Mucosa of descending colon (tissue), 3 donors: Measurements from ENCODE around the gene ITGA11. TPM values are rescaled to one million over a fixed set of nuclear protein-coding genes. Genes with fewer than 3 reads are reported as not detected.
"Not testable (repeated sequence)": the region's sequence is repeated elsewhere in the genome, so short reads cannot be mapped to it uniquely, and the experiment has no call there.

ENCODE experiments used
- ATAC-seq: fragments of 200-7000 bp; cut with Tn5 transposase; one replicate; pipeline ENCODE4 v1.9.1; 2020; ENCODE audit warnings: mild to moderate bottlenecking, moderate library complexity
- DNase-seq, 3 donors: peaks; one replicate each; pipeline ENCODE4 v3.0.0-alpha.2; 2020
- H3K36me3 ChIP-seq: fragments of 200-600 bp; one replicate; pipeline ENCODE4 v1.8.0; 2021; ENCODE audit warnings: low read depth, mild to moderate bottlenecking
- H3K4me1 ChIP-seq: fragments of 200-600 bp; one replicate; pipeline ENCODE4 v1.8.0; 2021; ENCODE audit warnings: low read depth, mild to moderate bottlenecking
- H3K4me3 ChIP-seq: fragments of 200-600 bp; one replicate; pipeline ENCODE4 v1.8.0; 2021; ENCODE audit warnings: mild to moderate bottlenecking
- H3K9me3 ChIP-seq: fragments of 200-600 bp; one replicate; pipeline ENCODE4 v1.8.0; 2021; ENCODE audit warnings: mild to moderate bottlenecking
- CTCF ChIP-seq: fragments of 200-600 bp; IDR thresholded peaks from one replicate; pipeline ENCODE4 v1.8.0; 2022; ENCODE audit warnings: antibody characterized with exemption, mild to moderate bottlenecking
- intact Hi-C, 2 donors: fragments of 100-400 bp; cut with DNase I in 1 of 2; cut with micrococcal nuclease in 1 of 2; formaldehyde crosslinking; loops; one replicate each; pipeline versions ENCODE4 v1.11.0 to v1.11.1; 2022; cut with DNase I, micrococcal nuclease
- total RNA-seq, 3 donors: library from RNA; stranded (reverse); fragmentation: NEBNext Ultra II Directional in 2 of 3; extraction: Animal tissue kit (Norgen Biotek cat#: 25700) in 2 of 3; gene quantifications; one replicate each; pipeline versions ENCODE4 v1.2.1 to v1.2.4, GENCODE V29; 2021 to 2023
- donor health status: DM: no; HTN: no; CAD: no; lungs with moderate emphysema.
- donor health status: DM: no; HTN: no; CAD: no.
- donor health status: DM: no; HTN: yes; CAD: no.

The ITGA11 gene
- total RNA-seq, 3 donors from 2014 or later: 1.8 to 2.4 (median 2.1) TPM

- peaks cover 9% of the 10 kb centered on the region for H3K4me1 ChIP-seq
- no peak for ATAC-seq
- no peak overlapping the region for H3K4me3 ChIP-seq
- no peaks in the 10 kb centered on the region for H3K36me3 ChIP-seq
- no peak for TF ChIP-seq CTCF
- DNase-seq: no peak
- H3K9me3 ChIP-seq: no peaks in the 10 kb centered on the region
- intact Hi-C loops: no loop called here
Observed at GRCh38 chr15:68423359-68424296, 8.3 kb downstream of the ITGA11 start.

GRCh38 chr15:68422403-68423145, 9.4 kb downstream of the ITGA11 start:
- intact Hi-C loops, H3K4me3 ChIP-seq, DNase-seq, H3K36me3 ChIP-seq, H3K9me3 ChIP-seq, H3K4me1 ChIP-seq, ATAC-seq: not testable (repeated sequence)

GRCh38 chr15:68421798-68422402, 10.1 kb downstream of the ITGA11 start:
- Histone ChIP-seq H3K36me3 (no peaks in the 10 kb centered on the region), H3K9me3 (no peaks in the 10 kb centered on the region), H3K4me1 (peaks cover 10% of the 10 kb centered on the region), H3K4me3 (no peak overlapping the region)
- intact Hi-C loops: no loop called here
- no peak for TF ChIP-seq CTCF
- DNase-seq (no peak), ATAC-seq (no peak)

- intact Hi-C loops: no loop called here
- DNase-seq: peak; percentile 71 to 86 (median 79)
- no peak overlapping the region for H3K4me3 ChIP-seq
- no peaks in the 10 kb centered on the region for H3K36me3 ChIP-seq
- peaks cover 10% of the 10 kb centered on the region for H3K4me1 ChIP-seq
- H3K9me3 ChIP-seq: no peaks in the 10 kb centered on the region
- TF ChIP-seq CTCF: no peak
- ATAC-seq: peak; percentile 92
Observed at GRCh38 chr15:68421115-68421551, 10.8 kb downstream of the ITGA11 start.

GRCh38 chr15:68420186-68420684, 11.7 kb downstream of the ITGA11 start:
- Histone ChIP-seq H3K4me3 (no peak overlapping the region), H3K4me1 (peaks cover 10% of the 10 kb centered on the region), H3K36me3 (no peaks in the 10 kb centered on the region), H3K9me3 (no peaks in the 10 kb centered on the region)
- ATAC-seq: no peak
- DNase-seq: no peak
- intact Hi-C loops: no loop called here
- TF ChIP-seq CTCF: no peak
